Activated CD4-positive, CD25-positive, alpha-beta regulatory T cell treated with anti-CD3 and anti-CD28 coated beads, Interleukin-2, amount 50 U/mL, for 16 hours (primary cell): ENCODE results near the gene RAB3C.
"Not testable (repeated sequence)": the region's sequence is repeated elsewhere in the genome, so short reads cannot be mapped to it uniquely, and the experiment has no call there.

ENCODE experiments used
- DNase-seq: peaks from one replicate; pipeline ENCODE4 v3.0.0-alpha.2; 2020; ENCODE audit warnings: low read depth, low spot score

The RAB3C gene, protein sequence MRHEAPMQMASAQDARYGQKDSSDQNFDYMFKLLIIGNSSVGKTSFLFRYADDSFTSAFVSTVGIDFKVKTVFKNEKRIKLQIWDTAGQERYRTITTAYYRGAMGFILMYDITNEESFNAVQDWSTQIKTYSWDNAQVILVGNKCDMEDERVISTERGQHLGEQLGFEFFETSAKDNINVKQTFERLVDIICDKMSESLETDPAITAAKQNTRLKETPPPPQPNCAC

DNA sequence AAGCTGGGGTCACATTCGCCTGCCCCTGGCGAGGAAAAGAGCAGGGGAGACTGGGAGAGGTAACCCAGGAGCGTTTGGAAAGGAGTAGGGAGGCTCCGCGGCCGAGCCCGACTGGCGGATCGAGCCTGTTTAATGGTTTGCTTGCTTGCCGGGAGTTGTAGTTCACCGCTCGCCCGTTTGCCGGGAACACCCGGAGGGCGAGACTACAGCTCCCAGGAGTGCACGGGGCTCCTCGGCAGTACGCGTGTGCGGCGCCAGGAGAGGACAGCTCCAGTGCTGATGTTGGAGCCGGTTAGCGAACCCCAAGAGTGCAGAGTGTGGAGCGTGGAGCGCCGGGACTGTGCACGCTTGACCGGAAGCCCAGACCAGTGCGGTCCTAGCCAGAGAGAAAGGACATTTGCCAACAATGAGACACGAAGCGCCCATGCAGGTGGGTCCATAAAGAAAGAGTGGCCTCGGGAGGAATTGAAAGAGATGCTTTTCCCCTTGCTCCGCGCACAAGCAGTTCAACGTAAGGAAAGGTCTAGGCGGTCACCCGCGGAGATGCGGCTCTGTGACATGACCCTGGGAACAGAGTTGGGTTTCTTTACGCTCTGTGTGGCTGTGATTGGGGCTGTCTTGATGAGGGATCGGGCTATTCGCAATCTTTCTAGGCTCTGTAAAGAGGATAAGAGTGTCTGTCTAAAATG is at the start of gene RAB3C:
TSS of gene RAB3C (plus strand) at position 273 of the 689 bp plus-strand sequence. CDS start at position 407, 134 bp downstream.
- no peak for DNase-seq

DNA sequence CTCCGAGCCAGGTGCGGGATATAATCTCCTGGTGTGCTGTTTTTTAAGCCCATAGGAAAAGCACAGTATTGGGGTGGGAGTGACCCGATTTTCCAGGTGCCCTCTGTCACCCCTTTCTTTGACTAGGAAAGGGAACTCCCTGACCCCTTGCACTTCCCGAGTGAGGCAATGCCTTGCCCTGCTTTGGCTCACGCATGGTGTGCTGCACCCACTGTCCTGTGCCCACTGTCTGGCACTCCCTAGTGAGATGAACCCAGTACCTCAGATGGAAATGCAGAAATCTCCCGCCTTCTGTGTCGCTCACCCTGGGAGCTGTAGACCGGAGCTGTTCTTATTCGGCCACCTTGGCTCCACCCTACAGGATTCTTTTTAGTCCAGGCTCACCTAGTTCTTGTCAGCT is 40.9 kb upstream of the RAB3C start:
- not testable (repeated sequence) for DNase-seq

DNA sequence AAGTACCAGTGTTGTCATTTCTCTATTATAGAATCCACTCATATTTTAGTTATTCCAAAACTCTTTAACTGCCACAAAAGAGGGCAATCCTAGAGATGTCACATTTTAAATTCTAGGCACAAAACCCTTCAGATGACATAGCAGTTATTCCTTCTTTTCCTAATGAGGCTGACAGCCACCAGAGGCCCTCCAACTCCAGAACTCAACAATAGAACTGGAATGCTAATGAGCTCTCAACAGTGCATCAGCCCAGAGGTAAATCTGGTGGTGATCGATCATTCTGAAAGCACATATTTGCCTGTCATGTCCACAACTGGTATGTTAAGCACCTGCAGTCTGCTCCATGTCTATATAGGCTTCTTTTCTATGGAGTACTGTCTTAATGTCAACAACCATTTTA is 40.2 kb upstream of the RAB3C start:
- DNase-seq: no peak

DNA sequence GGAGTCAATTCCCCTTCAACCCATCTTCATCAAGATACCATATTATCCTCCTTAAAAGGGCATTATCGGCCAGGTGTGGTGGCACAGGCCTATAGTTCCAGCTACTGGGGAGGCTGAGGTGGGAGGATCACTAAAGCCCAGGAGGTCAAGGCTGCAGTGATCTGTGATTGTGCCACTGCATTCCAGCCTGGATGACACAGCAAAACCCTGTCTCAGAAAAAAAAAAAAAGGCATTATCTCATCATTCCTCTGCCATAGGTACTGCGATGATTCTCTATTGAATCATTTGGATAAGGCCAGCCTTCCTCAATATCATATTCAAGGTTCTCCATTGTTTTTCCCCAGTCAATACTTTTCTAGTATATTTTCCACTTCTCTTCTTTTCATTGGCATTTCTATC is 39.2 kb upstream of the RAB3C start:
- DNase-seq: no peak

DNA sequence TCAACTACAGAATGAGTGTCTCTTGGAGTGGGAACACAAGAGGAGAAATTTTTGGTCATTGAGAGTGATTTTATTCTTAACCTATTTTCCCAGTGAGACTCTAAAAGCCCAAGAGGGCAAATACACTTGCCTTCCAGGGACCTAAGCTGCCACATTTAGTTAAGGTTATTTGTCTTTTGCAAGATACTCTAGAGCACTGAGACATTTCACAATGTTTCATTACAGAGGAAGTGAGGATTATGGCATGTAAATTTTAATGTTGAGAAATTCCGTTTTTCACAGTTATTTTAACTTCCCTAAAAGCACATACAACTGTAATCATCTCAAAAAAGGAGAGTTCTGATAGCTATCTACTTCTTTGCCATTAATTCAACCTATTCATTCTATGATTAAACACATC is 38.7 kb upstream of the RAB3C start:
- DNase-seq: no peak

DNA sequence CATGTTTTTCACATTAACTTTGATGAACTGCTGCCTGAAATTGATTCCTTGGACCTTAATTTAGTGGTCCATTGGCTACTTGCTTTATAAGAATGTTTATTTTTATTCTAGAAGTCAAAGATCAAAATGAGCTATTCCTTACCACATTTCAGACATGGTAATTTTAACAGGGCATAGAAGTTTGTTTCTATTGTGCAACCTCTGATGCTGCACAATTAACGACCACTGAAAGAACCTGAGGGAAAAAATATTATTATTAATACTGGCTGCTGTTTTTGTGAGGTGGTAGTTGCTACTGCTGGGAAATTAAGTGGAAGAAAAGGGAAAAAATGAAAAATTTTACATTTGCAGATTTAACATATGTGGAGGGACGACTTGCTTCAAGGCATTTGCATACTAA is 37.9 kb upstream of the RAB3C start:
- no peak for DNase-seq

DNA sequence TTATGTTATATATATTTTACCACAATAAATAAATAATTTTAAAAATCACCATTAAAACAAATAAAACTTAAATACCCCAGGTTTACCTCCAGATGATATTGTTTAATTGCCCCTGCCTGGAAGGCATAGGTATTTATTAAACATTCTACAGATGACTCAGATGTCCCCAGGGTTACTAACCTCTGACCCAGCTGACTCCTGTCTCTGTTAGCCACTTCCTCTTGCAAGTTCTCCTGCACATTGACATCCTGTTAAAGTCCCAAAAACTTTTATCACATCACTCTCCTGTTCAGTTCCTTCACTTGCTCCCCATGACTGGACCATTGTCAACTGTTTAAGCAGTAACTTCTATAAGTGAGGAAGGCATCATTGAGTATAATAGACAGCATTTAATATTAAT is 37.0 kb upstream of the RAB3C start:
- no peak for DNase-seq

DNA sequence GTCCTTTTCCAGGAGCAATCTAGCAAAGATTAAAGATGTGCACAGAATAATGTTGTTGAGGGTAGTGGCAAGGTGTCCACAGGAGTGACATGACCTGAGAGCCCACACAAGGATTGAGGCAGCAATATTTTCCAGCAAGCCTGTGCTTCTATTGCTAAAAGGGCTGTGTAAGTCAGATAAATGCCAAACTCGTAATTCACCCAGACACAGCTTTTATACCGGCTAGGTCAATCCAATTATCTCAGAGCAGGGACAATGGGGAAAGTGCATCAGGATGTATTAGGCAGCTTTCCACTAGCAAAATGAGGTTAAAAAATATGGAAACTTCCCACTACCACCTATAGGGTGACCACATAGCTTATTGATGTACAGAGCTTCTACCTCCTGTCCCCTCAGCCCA is 34.8 kb upstream of the RAB3C start:
- DNase-seq: no peak

DNA sequence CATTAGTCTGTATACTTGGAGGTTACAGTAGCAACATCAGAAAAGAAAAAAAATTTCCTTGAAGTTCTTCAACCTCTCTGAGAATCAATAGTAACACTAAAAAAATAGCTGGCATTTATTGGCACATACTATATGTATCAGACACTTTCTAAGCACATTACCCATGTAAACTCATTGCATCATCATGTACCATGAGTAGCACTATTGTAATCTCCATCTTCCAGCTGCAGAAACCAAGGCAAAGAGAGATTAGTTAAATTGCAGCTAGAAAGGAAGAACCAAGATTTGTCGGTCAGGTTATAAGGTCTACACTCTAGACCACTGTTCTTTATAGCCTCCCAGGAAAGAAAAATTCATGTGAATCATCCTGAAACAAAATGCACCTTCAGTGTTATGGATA is 31.4 kb upstream of the RAB3C start:
- no peak for DNase-seq

DNA sequence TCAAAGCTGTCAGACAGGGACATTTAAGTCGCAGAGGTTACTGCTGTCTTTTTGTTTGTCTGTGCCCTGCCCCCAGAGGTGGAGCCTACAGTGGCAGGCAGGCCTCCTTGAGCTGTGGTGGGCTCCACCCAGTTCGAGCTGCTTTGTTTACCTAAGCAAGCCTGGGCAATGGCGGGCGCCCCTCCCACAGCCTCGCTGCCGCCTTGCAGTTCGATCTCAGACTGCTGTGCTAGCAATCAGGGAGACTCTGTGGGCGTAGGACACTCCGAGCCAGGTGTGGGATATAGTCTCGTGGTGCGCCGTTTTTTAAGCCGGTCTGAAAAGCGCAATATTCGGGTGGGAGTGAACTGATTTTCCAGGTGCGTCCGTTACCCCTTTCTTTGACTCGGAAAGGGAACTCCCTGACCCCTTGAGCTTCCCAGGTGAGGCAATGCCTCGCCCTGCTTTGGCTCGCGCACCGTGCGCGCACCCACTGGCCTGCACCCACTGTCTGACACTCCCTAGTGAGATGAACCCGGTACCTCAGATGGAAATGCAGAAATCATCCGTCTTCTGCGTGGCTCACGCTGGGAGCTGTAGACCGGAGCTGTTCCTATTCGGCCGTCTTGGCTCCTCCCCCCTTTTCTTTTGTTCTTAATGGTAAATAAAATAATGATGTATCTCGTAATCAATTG is 25.1 kb upstream of the RAB3C start:
- DNase-seq: not testable (repeated sequence)

DNA sequence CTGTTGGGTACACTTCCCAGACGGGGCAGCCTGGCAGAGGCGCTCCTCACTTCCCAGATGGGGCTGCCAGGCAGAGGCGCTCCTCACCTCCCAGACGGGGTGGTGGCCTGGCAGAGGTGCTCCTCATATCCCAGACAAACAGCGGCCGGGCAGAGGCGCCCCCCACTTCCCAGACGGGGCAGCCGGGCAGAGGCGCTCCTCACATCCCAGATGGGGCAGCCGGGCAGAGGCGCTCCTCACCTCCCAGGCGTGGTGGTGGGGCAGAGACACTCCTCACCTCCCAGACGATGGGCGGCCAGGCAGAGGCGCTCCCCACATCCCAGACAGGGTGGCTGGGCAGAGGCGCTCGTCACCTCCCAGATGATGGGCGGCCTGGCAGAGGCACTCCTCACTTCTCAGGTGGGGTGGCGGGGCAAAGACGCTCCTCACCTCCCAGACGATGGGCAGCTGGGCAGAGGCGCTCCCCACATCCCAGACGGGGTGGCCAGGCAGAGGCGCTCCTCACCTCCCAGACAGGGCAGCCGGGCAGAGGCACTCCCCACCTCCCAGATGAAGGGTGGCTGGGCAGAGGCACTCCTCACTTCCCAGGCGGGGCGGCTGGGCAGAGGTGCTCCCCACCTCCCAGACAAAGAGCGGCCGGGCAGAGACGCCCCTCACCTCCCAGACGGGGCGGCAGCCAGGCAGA is 19.7 kb upstream of the RAB3C start:
- DNase-seq: not testable (repeated sequence)

DNA sequence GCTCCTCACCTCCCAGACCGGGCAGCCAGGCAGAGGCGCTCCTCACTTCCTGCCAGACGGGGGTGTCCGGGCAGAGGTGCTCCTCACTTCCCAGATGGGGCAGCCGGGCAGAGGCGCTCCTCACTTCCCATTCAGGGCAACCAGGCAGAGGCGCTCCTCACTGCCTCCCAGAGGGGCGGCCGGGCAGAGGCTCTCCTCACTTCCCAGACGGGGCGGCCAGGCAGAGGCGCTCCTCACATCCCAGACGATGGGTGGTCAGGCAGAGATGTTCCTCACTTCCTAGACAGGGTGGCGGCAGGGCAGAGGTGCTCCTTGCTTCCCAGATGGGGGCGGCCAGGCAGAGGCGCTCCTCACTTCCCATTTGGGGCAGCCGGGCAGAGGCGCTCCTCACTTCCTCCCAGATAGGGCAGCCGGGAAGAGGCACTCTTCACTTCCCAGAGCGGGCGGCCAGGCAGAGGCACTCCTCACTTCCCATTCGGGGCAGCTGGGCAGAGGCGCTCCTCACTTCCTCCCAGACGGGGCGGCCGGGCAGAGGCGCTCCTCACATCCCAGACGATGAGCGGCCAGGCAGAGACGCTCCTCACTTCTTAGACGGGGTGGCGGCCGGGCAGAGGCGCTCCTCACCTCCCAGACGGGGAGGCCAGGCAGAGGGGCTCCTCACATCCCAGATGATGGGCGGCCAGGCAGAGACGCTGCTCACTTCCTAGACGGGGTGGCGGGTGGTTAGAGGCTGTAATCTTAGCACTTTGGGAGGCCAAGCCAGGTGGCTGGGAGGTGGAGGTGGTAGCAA is 18.6 kb upstream of the RAB3C start:
- DNase-seq: not testable (repeated sequence)

DNA sequence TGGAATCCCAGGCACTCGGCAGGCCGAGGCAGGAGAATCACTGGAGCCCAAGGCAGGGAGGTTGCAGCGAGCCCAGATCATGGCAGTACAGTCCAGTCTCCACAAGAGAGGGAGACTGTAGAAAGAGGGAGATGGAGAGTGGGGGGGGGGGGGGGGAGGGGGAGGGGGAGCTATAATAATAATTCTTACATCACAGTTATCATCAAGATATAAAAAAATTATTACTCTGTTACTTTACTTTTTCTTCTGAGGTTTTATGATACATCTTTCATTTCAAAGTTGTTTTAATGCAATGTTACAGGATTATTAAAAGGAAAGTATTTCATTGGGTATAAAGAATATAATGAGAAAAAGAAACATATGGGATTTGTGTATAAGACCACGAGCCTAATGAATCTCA is 17.8 kb upstream of the RAB3C start:
- no peak for DNase-seq

DNA sequence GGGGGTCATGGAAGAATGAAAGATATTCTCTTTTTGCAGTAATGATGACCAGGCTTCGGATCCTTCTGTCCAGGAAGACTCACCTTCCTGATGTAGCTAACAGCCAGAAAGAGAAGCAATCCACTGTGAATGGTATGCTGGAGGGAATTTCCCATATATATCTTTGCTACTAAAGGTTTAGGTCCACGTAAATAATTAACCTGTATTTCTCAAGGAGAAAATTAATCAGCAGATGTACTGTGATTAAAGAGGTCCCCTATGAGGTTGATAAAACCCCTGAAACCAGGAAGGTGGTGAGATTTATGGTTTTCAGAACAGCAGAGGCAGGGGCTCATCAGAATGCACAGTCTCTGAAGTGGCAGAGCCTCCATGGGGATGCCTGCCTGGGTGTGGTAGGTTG is 11.4 kb upstream of the RAB3C start:
- no peak for DNase-seq

DNA sequence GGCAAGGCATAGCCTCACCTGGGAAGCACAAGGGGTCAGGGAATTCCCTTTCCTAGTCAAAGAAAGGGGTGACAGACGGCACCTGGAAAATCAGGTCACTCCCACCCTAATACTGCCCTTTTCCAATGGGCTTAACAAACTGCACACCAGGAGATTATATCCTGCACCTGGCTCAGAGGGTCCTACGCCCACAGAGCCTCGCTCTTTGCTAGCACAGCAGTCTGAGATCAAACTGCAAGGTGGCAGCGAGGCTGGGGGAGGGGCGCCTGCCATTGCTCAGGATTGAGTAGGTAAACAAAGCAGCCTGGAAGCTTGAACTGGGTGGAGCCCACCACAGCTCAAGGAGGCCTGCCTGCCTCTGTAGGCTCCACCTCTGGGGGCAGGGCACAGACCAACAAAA is 9.9 kb upstream of the RAB3C start:
- DNase-seq: not testable (repeated sequence)

DNA sequence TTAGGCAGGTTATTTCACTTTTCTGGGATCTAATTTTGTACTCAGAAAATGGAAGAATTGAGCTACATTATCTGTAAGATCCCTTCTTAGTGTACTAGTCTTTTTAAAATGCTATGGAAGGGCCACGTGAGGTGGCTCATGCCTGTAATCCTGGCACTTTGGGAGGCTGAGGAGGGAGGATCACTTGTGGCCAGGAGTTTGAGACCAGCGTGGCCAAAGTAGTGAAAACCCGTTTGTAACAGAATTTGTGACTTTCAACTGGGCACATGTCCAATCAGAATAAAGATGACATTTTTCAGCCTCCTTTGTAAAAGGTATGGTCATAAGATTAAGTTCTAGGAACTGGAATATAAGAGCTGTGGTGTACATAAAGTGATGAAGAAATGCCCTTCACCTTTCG is 3.1 kb upstream of the RAB3C start:
- DNase-seq: no peak

DNA sequence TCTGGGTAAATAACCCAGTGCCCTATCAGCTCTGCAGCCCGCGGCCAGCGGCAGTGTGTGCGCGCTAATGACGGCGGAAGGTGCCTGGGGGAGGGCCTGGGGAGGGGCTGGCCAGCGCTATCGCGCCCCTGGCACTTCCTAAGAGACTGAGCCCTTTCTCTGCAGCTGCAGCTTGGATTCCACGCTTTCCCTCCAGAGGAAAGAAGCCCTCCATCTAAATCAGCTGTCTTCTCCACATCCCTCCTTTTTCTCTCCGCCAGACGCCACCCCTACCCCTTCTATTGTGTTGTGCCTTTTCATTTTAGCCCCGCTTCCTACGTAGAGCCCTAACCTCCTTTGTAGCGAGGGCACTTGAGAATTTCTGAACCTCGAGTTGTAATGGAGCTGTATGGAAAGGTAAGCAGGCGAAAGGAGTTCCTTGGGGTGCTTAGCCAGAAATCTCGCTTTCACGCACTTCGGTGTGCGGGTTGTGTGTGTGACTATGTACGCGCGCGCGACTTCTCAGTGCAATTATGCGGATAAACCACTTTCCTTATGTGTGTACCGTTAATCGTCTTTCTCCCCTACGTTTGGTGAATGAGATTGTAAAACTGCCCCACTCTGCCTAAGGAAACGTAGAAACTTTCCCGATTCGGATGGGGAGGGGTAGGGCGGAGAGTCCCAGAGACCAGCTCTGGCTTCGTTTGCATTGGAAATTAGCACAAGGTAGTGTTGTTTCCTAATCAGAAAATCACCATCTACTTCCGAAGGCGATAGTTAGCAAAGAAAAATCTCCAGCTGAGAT is 664 bp upstream of the RAB3C start:
- DNase-seq: no peak

DNA sequence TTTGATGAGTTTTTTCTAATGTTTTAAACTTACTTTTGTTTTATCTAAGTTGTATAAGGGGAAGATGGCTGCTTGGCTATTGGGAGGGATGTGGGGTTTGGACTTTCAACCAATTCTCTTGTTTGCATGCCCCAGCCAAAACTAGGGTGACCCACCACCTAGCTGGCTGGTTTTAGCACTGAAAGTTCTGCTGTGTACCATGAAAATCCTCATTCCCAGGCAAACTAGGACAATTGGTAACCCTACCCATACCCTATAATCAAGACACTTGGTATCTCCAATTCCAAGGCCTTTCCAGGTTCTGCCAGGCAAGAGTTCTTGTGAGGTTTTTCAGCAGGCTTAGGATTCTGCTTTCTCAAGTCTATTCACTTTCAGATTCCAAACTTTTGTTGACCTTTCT is 13.1 kb downstream of the RAB3C start:
- no peak for DNase-seq

DNA sequence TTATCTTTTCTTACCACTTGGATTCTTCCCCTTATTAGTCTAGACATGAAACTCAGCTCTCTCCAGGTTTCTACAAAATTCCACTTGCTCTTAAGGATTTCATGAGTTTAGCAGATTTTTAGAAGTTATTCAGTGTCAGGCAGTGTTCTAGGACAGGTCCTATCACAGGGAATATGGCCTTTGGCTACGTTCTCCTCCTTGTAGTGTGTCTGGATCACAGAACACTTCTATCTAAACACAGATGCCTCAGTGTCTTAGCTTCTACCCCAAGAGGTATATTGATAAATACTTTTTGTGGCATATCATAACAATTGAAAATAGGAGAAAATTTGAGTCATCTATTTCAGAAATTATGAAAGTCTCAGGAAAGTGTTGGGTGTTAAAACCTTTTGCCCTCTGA is 15.6 kb downstream of the RAB3C start:
- no peak for DNase-seq

DNA sequence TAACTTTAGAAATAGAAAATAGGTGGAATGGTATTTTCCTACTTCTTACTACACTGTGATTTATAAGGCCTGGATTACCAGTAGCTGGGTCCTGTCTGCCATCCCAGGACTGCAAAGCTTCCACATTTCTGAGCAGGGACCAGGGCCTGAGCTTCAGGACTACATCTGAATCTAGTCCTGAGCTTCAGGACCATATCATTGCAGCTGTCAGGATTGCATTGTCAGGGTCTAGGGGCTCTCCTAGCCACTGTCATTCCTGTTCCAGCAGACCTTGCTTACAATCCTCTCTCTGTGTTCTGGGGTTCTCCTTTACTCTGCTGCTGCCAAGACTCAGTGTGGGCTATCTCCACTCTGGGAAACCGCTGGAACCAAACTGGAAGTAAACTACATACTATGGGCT is 16.3 kb downstream of the RAB3C start:
- no peak for DNase-seq

DNA sequence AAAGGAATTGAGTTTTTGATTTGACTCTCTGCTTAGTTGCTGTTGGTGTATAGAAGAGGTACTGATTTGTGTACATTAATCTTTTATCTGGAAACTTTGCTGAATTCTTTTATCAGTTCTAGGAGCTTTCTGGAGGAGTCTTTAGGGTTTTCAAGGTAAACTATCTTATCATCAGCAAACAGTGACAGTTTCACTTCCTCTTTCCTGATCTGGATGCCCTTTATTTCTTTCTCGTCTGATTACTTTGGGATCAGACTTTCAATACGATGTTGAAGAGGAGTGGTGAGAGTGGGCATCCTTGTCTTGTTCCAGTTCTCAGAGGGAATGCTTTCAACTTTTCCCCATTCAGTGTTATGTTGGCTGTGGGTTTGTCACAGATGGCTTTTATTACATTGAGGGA is 17.7 kb downstream of the RAB3C start:
- not testable (repeated sequence) for DNase-seq
